Astrocyte (in vitro differentiated cells and primary cell): ENCODE measurements around the gene ITK. TPM values are rescaled to one million over a fixed set of nuclear protein-coding genes. Genes with fewer than 3 reads are reported as not detected.

Source experiments
- DNase-seq: peaks from one replicate; pipeline ENCODE4 v3.0.0-alpha.2; 2010; ENCODE audit warnings: low read depth
- FAIRE-seq: peaks from 2 replicates; lab custom pipeline; 2011; peaks lifted over from hg19 to GRCh38; lab: Jason Lieb, UNC
- H2AFZ ChIP-seq: 2 replicates; pipeline ENCODE4 v1.6.0; 2012; ENCODE audit warnings: low read depth, low read length, inconsistent platforms
- H3K27ac ChIP-seq: 2 replicates; pipeline ENCODE4 v1.5.1; 2011; ENCODE audit warnings: low read depth, low read length, inconsistent platforms
- H3K27me3 ChIP-seq: 2 replicates; pipeline ENCODE4 v1.6.0; 2011; ENCODE audit warnings: low read length, inconsistent platforms; ENCODE audit not compliant: insufficient read depth
- H3K36me3 ChIP-seq: 2 replicates; pipeline ENCODE4 v1.5.1; 2011; ENCODE audit warnings: low read length, inconsistent platforms; ENCODE audit not compliant: insufficient read depth
- H3K4me1 ChIP-seq: 2 replicates; pipeline ENCODE4 v1.5.1; 2011; ENCODE audit warnings: low read length, inconsistent platforms; ENCODE audit not compliant: insufficient read depth
- H3K4me2 ChIP-seq: 2 replicates; pipeline ENCODE4 v1.6.0; 2012; ENCODE audit warnings: low read length, inconsistent platforms
- H3K4me3 ChIP-seq: 2 replicates; pipeline ENCODE4 v1.5.1; 2011; ENCODE audit warnings: low read depth, mild to moderate bottlenecking, low read length, inconsistent platforms; ENCODE audit not compliant: insufficient read depth
- H3K79me2 ChIP-seq: 2 replicates; pipeline ENCODE4 v1.6.0; 2012; ENCODE audit warnings: mild to moderate bottlenecking, low read length, inconsistent platforms; ENCODE audit not compliant: insufficient read depth
- H3K9ac ChIP-seq: 2 replicates; pipeline ENCODE4 v1.6.0; 2012; ENCODE audit warnings: mild to moderate bottlenecking, low read length, inconsistent platforms
- H3K9me3 ChIP-seq: 2 replicates; pipeline ENCODE4 v1.5.1; 2012; ENCODE audit warnings: low read depth, mild to moderate bottlenecking, low read length, inconsistent platforms; ENCODE audit not compliant: insufficient read depth
- H4K20me1 ChIP-seq: 2 replicates; pipeline ENCODE4 v1.6.0; 2012; ENCODE audit warnings: low read length, inconsistent platforms; ENCODE audit not compliant: insufficient read depth
- H3K27ac Mint-ChIP-seq: one replicate; pipeline ENCODE4 v1.8.0; 2021; ENCODE audit warnings: mild to moderate bottlenecking, mixed read lengths; ENCODE audit not compliant: unreplicated experiment
- H3K27me3 Mint-ChIP-seq: one replicate; pipeline ENCODE4 v1.8.0; 2021; ENCODE audit warnings: low read depth, mixed read lengths; ENCODE audit not compliant: unreplicated experiment
- H3K36me3 Mint-ChIP-seq: one replicate; pipeline ENCODE4 v1.8.0; 2021; ENCODE audit warnings: low read depth, mixed read lengths; ENCODE audit not compliant: unreplicated experiment
- H3K4me1 Mint-ChIP-seq: one replicate; pipeline ENCODE4 v1.8.0; 2021; ENCODE audit warnings: low read depth, mixed read lengths; ENCODE audit not compliant: unreplicated experiment
- H3K4me3 Mint-ChIP-seq: one replicate; pipeline ENCODE4 v1.8.0; 2021; ENCODE audit warnings: mild to moderate bottlenecking, moderate library complexity, mixed read lengths; ENCODE audit not compliant: unreplicated experiment
- H3K9me3 Mint-ChIP-seq: one replicate; pipeline ENCODE4 v1.8.0; 2021; ENCODE audit warnings: mild to moderate bottlenecking, mixed read lengths; ENCODE audit not compliant: unreplicated experiment
- CTCF ChIP-seq: IDR thresholded peaks from 2 replicates; pipeline ENCODE4 v1.5.1; 2011; ENCODE audit warnings: low read depth, mild to moderate bottlenecking, inconsistent platforms, low read length, moderate library complexity; ENCODE audit not compliant: insufficient read depth
- EZH2 ChIP-seq: IDR thresholded peaks from 2 replicates; pipeline ENCODE4 v1.6.1; 2012; ENCODE audit warnings: mild to moderate bottlenecking, low read length, inconsistent platforms; ENCODE audit not compliant: insufficient read depth
- total RNA-seq: library from RNA; stranded (reverse); gene quantifications from 2 replicates; pipeline ENCODE4 v1.2.1, GENCODE V29; 2021

Gene ITK
- total RNA-seq, 1 donor from 2014 or later: 0.48 TPM

GRCh38 chr5:157216391-157217142, 35.9 kb downstream of the ITK start:
- H3K4me3 ChIP-seq: no peak overlapping the region
- no peaks in the 10 kb centered on the region for H4K20me1 ChIP-seq
- Mint-ChIP-seq H3K36me3 (no peaks in the 10 kb centered on the region), H3K4me1 (peaks cover 12% of the 10 kb centered on the region), H3K4me3 (no peak overlapping the region), H3K27ac (no peak overlapping the region), H3K27me3 (no peaks in the 10 kb centered on the region), H3K9me3 (no peaks in the 10 kb centered on the region)
- DNase-seq (no peak), FAIRE-seq (no peak)
- H3K79me2 ChIP-seq: no peaks in the 10 kb centered on the region
- H3K9me3 ChIP-seq: no peaks in the 10 kb centered on the region
- H3K4me1 ChIP-seq: peaks cover 4% of the 10 kb centered on the region
- no peak overlapping the region for H2AFZ ChIP-seq
- no peak overlapping the region for H3K4me2 ChIP-seq
- TF ChIP-seq EZH2 (no peak), CTCF (no peak)
- no peak overlapping the region for H3K9ac ChIP-seq
- no peaks in the 10 kb centered on the region for H3K27me3 ChIP-seq
- no peaks in the 10 kb centered on the region for H3K36me3 ChIP-seq
- H3K27ac ChIP-seq: no peak overlapping the region

- H3K27me3 Mint-ChIP-seq: no peaks in the 10 kb centered on the region
- no peak overlapping the region for H3K4me3 Mint-ChIP-seq
- FAIRE-seq (no peak), DNase-seq (no peak)
- no peak overlapping the region for H3K27ac Mint-ChIP-seq
- Histone ChIP-seq H2AFZ (no peak overlapping the region), H3K4me3 (no peak overlapping the region), H3K9ac (no peak overlapping the region), H3K79me2 (no peaks in the 10 kb centered on the region), H3K4me2 (no peak overlapping the region), H3K27me3 (no peaks in the 10 kb centered on the region), H3K36me3 (no peaks in the 10 kb centered on the region), H3K27ac (no peak overlapping the region), H3K9me3 (no peaks in the 10 kb centered on the region), H4K20me1 (no peaks in the 10 kb centered on the region), H3K4me1 (peaks cover 4% of the 10 kb centered on the region)
- no peak for TF ChIP-seq CTCF
- peaks cover 18% of the 10 kb centered on the region for H3K4me1 Mint-ChIP-seq
- H3K9me3 Mint-ChIP-seq: no peaks in the 10 kb centered on the region
- no peaks in the 10 kb centered on the region for H3K36me3 Mint-ChIP-seq
These were observed 36.8 kb downstream of the ITK start for GRCh38 chr5:157217289-157218024.
